KOPT-K1 (cell line): ENCODE measurements around the gene ROBO2.

Source experiments
- H3K27ac ChIP-seq: fragments of 200-600 bp; sonication (generic); 2 replicates; pipeline ENCODE4 v1.5.1; 2016; ENCODE audit warnings: antibody characterized with exemption, mild to moderate bottlenecking, low read depth, low read length; ENCODE audit not compliant: poor library complexity, severe bottlenecking
- H3K36me3 ChIP-seq: fragments of 200-600 bp; sonication (generic); 2 replicates; pipeline ENCODE4 v1.5.1; 2017; ENCODE audit warnings: antibody characterized with exemption, mild to moderate bottlenecking, low read length, moderate library complexity; ENCODE audit not compliant: insufficient read depth
- H3K9me3 ChIP-seq: fragments of 200-600 bp; sonication (generic); 2 replicates; pipeline ENCODE4 v1.5.1; 2017; ENCODE audit warnings: antibody characterized with exemption, low read length, mild to moderate bottlenecking; ENCODE audit not compliant: insufficient read depth, poor library complexity, severe bottlenecking

ROBO2 gene

GRCh38 chr3:77137559-77137958 is 97.7 kb downstream of the ROBO2 start:
- Histone ChIP-seq H3K27ac (no peak overlapping the region), H3K9me3 (no peaks in the 10 kb centered on the region), H3K36me3 (no peaks in the 10 kb centered on the region)

GRCh38 chr3:77139624-77140023 is 99.7 kb downstream of the ROBO2 start:
- no peaks in the 10 kb centered on the region for H3K36me3 ChIP-seq
- no peak overlapping the region for H3K27ac ChIP-seq
- H3K9me3 ChIP-seq: no peaks in the 10 kb centered on the region

GRCh38 chr3:77141423-77141822 is 101.5 kb downstream of the ROBO2 start:
- H3K27ac ChIP-seq: no peak overlapping the region
- no peaks in the 10 kb centered on the region for H3K36me3 ChIP-seq
- no peaks in the 10 kb centered on the region for H3K9me3 ChIP-seq

DNA sequence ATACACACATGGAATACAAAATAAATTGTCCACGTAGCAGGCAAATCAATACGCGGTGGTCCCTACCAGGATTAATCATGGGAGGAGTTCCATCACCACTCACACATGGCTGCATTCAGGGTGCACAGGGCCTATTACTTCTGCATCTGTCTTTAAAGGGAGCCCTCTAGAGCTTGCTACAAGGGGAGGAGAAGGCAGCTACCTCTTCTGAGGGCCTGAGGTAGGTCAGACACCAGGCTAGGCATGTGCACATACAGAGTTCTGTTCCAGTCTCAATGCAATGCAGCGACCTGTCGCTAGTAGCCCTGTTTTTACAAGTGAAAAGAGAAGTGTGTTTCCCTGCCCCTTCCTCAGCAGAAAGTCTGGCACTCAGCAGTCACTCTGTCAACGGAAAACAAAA is 102.7 kb downstream of the ROBO2 start:
- H3K36me3 ChIP-seq: no peaks in the 10 kb centered on the region
- no peaks in the 10 kb centered on the region for H3K9me3 ChIP-seq
- no peak overlapping the region for H3K27ac ChIP-seq

DNA sequence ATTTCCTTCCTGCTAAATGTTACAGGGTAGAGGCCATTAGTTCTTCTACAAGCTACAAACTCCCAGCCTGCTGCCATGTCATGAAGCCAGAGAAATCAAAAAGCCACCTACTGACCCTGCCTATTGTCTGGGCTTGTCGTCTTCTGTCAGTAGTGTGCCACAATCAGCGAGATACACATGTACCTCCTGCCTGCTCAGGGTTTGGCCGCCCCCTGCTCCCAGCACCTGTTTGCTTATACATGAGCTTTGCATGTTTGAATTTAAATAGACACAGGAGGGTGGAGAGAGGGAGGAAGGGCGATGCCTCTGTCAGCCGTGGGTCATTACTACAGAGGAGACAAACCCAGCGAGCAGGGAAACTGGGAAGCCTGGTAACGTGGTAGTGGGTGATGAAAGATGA is 106.1 kb downstream of the ROBO2 start:
- Histone ChIP-seq H3K27ac (no peak overlapping the region), H3K36me3 (no peaks in the 10 kb centered on the region), H3K9me3 (no peaks in the 10 kb centered on the region)

DNA sequence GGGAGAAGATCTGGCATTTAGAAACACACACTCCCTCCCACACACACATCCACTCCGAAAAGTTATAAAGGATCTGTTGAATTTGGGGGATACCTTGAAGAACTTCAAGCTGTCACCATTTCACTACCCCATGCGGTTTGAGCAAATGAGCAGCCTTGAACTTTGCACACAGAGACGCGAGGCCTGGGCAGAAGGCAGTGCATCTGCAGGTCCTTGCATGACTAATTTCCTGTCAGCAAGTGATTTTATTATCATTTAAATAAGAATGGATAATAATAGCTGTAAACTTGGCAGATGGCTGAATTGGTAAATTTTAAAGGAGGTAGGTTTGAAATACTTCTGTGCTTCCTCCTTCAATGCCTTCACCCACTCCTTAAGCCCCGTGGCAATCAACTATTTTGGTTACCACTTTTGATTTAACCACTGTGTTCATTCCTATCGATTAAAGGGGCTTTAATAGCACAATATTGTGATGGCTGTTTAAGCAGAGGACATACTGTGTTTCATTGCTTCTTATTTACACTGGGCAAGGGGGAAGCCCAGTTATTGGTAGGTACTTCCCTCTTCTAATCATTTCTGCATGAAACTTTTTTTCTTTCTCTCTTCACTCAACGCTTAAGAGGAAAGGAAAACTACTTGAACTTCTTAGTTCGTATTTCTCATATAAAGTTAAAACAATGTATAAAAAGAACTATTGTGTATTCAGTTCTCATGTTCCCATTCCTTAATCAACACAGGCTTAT is 108.1 kb downstream of the ROBO2 start:
- Histone ChIP-seq H3K9me3 (no peaks in the 10 kb centered on the region), H3K36me3 (no peaks in the 10 kb centered on the region), H3K27ac (no peak overlapping the region)

DNA sequence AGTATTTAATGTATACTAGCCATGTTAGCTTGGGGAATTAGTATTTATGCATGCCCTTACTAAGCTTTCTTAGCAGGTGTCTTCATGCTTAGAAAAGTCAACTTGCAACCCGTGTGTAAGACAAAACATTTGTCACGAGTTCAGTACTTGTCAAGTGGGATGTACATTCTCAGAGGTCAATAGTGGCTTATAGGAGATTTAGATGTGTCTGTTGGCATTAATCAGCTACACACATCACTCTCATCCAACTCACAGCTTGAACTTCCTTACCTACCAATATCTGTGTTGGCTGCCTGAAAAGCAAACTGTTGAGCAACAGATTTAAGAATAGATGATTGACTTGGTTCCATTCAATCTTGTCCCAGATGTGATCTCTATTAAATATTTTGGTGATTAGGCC is 109.5 kb downstream of the ROBO2 start:
- Histone ChIP-seq H3K9me3 (no peaks in the 10 kb centered on the region), H3K27ac (no peak overlapping the region), H3K36me3 (no peaks in the 10 kb centered on the region)

DNA sequence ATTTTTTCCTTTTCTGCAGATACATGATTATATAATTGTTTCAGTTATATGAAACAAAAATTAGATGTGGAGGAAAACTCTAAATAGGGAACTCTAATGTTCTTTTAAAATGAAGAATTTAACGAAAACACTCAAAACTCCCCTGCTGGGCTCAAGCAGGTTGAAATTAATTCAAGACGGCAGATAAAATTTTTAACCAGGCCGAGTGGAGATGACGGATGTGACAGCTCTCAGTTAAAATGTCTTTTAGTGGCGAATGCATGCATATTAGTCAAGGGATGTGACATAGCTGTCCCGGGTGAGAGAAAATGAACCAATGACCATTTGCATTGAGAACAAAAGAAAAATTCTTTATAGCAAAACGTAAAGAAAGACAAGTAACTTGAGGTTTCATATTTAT is 110.1 kb downstream of the ROBO2 start:
- no peaks in the 10 kb centered on the region for H3K9me3 ChIP-seq

DNA sequence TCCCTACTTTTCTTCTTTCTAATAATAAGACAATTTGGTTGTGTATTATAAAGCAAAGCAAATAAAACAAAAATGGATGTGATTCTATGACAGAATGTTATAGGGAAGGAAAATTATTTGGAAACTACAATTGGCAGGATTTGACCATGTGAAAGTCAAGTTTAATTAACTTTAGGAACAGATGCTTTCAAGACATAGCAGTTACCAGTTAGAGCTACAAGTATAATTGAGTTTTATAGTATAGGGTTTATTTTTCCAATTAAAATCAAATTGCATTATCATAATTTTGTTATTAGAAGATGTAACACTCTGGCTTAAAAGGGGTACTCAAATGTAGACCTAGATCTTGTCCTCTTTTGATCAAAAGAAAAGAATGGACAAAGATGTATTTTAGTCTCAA is 110.9 kb downstream of the ROBO2 start:
- Histone ChIP-seq H3K36me3 (no peaks in the 10 kb centered on the region), H3K9me3 (no peaks in the 10 kb centered on the region), H3K27ac (no peak overlapping the region)

More for the DNA sequence above, 110.1 kb downstream of the ROBO2 start:
- Histone ChIP-seq H3K36me3 (no peaks in the 10 kb centered on the region), H3K27ac (no peak overlapping the region)

DNA sequence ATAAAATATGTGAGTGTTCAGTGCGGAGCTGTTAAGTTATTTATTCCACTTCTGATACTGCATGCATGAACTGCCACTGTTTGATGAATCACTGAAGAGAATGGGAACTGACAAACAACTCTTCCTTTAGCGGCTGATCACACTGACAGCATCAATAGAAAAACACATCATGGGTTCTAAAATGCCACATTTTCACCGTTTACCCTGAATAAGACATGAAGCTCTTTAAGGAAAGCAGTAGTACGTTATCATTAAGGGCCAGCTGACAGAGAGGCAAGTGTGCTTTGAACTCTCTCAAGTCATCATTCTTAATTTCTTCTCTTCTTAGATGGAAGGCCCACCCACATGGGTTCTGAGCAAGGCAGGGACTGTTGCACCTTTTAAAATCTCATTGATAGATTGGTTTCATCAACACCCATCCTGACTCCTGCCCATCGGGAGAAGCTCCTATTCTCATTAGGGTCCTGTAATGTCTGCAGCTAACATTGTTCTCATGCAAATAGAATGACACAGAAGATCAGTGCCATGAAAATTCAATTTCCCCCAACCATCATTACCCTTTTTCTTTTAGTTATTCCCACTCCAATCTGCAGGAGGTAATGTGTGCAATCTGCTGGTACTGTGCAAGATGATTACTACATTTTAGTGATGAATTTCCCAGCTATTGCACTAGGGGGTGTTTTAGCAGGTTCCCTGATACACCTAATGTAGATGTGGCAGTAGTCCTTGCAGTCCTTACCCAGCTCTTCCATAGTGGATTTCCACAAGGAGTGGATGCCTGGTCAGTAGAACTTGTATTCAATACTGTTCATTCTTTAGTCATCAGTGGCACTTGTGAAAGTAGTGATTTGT is 119.1 kb downstream of the ROBO2 start:
- no peaks in the 10 kb centered on the region for H3K9me3 ChIP-seq

GRCh38 chr3:77160931-77161497 is 121.1 kb downstream of the ROBO2 start:
- H3K9me3 ChIP-seq: no peaks in the 10 kb centered on the region
- no peaks in the 10 kb centered on the region for H3K36me3 ChIP-seq
- H3K27ac ChIP-seq: no peak overlapping the region

More for the DNA sequence above, 119.1 kb downstream of the ROBO2 start:
- Histone ChIP-seq H3K36me3 (no peaks in the 10 kb centered on the region), H3K27ac (no peak overlapping the region)

DNA sequence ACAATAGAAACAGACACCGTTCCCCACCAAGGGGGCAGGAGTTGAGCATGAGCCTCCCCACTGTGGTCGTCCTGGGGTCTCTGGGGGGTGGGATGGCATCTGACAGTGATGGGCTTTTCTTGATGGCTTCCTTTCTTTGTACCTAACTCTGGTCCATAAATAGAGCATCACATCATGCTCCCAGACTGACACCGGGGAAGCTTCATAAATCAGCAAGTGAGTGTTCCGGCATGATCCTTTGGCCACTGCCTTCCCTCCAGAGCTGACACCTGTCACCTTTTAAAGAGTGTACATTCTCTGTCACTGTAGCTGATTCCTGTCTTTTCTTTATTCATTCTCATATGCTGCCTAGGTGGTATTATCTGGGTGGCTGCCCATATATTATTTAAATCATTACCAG is 129.9 kb downstream of the ROBO2 start:
- Histone ChIP-seq H3K9me3 (no peaks in the 10 kb centered on the region), H3K36me3 (no peaks in the 10 kb centered on the region), H3K27ac (no peak overlapping the region)

GRCh38 chr3:77171026-77171425 is 131.1 kb downstream of the ROBO2 start:
- H3K9me3 ChIP-seq: no peaks in the 10 kb centered on the region
- H3K27ac ChIP-seq: no peak overlapping the region
- H3K36me3 ChIP-seq: no peaks in the 10 kb centered on the region

GRCh38 chr3:77179762-77180161 is 139.9 kb downstream of the ROBO2 start:
- Histone ChIP-seq H3K9me3 (no peaks in the 10 kb centered on the region), H3K27ac (no peak overlapping the region), H3K36me3 (no peaks in the 10 kb centered on the region)

DNA sequence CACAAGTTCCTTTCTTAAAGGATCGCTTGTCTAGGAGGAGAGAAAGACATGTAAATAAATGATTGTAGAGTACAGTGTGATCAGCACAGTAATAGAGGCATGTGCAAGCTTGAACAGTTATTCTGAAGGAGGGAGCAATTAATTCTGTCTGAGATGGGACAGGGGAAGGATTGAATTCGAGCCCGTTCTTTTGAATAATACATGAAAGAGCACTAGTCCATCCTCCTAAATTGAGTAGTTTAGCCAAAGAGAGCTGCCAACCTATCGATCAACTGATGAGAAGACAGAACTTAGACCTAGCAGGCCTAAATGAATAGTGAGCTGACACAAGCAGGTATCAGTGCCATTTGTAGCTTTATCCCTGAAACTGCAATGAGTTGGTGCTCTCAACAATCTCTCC is 142.4 kb downstream of the ROBO2 start:
- H3K27ac ChIP-seq: no peak overlapping the region
- no peaks in the 10 kb centered on the region for H3K9me3 ChIP-seq
- H3K36me3 ChIP-seq: no peaks in the 10 kb centered on the region
